GM18526 (cell line): ENCODE measurements around the gene GFM1.
A peak's percentile ranks its signal among the peaks of the same experiment; 100 is the strongest.

ENCODE experiments used
- POLR2A ChIP-seq: IDR thresholded peaks from 3 replicates; pipeline ENCODE4 v1.6.1; 2011; ENCODE audit not compliant: insufficient read length; ENCODE audit errors: extremely low read depth

The GFM1 gene

GRCh38 chr3:158663246-158663645, 18.9 kb downstream of the GFM1 start:
- no peak for TF ChIP-seq POLR2A

GRCh38 chr3:158663832-158664231, 19.5 kb downstream of the GFM1 start:
- TF ChIP-seq POLR2A, result no peak

GRCh38 chr3:158666416-158666815, 22.1 kb downstream of the GFM1 start:
- no peak for TF ChIP-seq POLR2A

- TF ChIP-seq POLR2A, result no peak
Measured at GRCh38 chr3:158668506-158668905, 24.2 kb downstream of the GFM1 start.

- TF ChIP-seq POLR2A, result no peak
Measured at GRCh38 chr3:158671821-158672214, 27.5 kb downstream of the GFM1 start.

GRCh38 chr3:158672215-158673176, 28.2 kb downstream of the GFM1 start, which contains the start of gene LXN:
LXN (minus strand) TSS chr3:158672648; CDS start chr3:158672478, 170 bp downstream.
- TF ChIP-seq POLR2A, result peak; percentile 70

GRCh38 chr3:158678687-158679086, 34.4 kb downstream of the GFM1 start:
- no peak for TF ChIP-seq POLR2A

- no peak for TF ChIP-seq POLR2A
Measured at GRCh38 chr3:158679547-158680000, 35.2 kb downstream of the GFM1 start.

- TF ChIP-seq POLR2A, result no peak
Measured at GRCh38 chr3:158680861-158681260, 36.5 kb downstream of the GFM1 start.

GRCh38 chr3:158683230-158683962, 39.1 kb downstream of the GFM1 start:
- TF ChIP-seq POLR2A, result no peak

- no peak for TF ChIP-seq POLR2A
Measured at GRCh38 chr3:158685159-158685558, 40.8 kb downstream of the GFM1 start.

- no peak for TF ChIP-seq POLR2A
Measured at GRCh38 chr3:158696618-158697017, 52.3 kb downstream of the GFM1 start.

GRCh38 chr3:158700559-158700958, 56.2 kb downstream of the GFM1 start:
- TF ChIP-seq POLR2A, result no peak

GRCh38 chr3:158701420-158702065, 57.2 kb downstream of the GFM1 start:
- TF ChIP-seq POLR2A, result no peak

- TF ChIP-seq POLR2A, result no peak
Measured at GRCh38 chr3:158702815-158703481, 58.6 kb downstream of the GFM1 start.

- TF ChIP-seq POLR2A, result no peak
Measured at GRCh38 chr3:158703566-158703965, 59.2 kb downstream of the GFM1 start.
